Central memory CD4-positive, alpha-beta T cell (primary cell): Measurements from ENCODE around the gene CA5A.
"Not testable (repeated sequence)": the region's sequence is repeated elsewhere in the genome, so short reads cannot be mapped to it uniquely, and the experiment has no call there.

ENCODE experiments used
- DNase-seq: peaks from one replicate; pipeline ENCODE4 v3.0.0; 2022

The CA5A gene

DNA sequence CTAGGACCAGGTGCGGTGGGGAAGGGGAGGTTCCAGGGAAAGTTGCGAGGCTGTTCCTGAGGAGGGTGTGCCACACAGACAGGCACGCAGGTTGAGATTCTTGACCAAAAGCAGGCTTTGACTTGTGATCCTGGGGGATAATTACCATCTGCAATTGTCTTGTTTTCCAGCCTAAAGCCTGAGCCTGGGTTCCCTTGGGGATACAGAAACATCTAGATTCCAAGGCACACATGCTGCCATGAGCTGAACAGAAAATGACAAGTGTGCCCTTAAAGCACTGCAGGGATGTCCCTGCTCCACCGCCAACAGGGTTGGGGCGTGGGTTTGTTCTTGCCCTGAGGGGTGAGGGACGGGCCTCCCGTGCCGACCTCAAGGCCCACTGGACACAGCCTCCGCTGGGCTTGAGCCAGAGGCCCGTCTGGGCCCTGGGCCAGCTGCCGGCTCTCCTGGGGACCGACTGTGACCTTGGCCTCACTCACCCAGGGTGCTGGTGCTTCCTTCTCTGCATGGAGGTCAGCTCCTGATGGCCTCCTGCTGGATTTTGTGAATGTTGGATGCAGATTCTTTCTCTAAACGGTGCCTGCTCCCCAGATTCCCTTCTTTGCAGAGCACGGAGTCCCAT lies 14.0 kb downstream of the CA5A start:
- DNase-seq: no peak

DNA sequence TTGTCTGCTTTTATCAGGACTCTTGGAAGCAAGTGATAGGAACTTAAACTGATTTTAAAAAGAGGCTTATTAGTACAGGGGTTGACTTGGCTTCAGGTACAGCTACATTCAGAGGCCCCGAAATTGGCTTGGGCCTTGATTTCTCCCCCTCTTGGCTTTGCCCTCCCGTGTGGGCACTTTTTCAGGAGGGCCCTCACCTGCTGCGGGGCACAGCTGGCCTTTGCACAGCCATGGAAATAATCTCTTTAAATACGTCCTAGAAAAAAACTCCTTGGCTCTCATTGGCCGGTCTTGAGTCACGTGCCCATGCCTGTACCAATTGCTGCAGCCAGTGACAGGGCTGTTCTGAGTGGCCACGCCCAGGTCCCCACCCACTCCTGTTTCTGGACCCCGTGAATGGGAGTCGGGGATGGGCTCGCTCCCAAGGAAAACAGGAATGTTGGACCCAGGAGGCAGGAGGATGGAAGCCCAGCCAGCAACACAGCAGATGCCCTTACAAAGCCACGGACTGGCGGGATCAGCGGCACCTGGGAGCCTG lies 15.0 kb downstream of the CA5A start:
- DNase-seq: no peak

DNA sequence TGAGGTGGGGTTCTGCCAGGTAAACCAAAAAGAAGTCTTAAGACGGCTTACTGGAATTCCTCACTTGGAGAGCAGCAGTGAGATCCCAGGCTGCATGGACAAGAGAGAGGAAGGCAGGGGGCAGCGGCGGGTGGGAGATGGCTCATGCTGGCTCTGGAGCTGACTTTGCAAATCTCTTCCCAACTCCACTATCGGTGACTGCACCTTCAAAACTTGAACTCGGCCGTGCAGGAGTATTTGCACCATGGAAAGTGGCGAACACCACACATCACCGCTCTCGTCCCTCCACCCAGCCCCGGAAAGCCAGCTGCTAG lies 16.7 kb downstream of the CA5A start:
- no peak for DNase-seq

DNA sequence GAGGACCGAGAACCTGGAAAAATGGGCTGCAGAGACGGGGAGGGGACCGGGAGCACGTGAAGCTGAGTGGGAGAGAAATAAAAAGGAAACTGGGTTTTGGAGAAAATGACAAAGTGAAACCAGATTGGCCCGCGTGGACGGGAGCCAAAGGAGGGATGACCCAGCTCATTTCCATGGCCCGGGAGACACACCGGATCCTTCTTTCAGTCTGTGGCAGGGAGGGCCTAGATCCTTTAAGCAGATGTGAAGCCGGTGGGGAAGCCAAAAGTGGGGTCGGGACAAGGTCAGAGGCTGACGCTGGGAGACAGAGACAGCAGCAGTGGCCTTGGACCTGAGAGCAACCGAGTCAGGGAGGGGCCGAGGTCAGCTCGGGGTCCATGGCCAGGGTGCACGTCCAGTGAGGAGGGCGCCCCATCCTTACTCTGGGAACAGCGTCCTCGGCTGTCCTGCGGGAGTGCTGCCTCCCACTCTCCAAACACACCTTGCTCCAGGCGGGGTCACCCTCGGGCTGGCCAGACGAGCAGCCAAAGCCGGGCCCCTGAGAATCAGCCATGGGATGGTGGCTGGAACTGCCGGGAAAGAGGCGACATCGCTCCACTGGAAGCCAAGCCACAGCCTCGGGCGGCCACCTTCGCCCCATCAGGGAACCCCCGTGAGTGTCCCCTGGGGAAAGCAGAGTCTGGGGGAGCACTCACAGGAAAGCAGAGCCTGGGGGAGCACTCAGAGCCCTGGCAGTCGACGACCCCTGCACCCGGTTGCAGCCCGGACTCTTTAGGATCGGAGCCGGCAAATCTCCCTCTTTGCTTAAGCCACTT lies 17.3 kb downstream of the CA5A start:
- DNase-seq: no peak

DNA sequence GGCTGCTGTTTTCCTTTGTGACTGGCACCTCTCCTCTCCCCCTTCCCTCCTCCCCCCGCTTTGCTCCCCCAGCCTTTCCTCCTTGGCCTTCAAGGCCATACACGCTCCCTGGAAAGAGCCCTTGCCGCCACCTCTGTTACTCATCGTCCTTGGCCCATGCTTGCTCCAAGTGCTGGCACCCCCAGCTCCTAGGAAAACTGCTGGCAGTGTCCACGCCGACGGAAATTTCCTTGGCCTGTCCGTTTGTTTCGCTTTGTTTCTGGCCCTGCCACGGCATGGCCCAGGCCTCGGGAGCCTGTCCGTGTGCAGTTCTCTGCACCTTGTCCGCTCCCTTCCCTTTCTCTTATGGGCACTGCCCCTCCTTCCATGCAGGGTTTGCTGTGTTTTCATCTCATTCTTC lies 18.0 kb downstream of the CA5A start:
- DNase-seq: no peak

DNA sequence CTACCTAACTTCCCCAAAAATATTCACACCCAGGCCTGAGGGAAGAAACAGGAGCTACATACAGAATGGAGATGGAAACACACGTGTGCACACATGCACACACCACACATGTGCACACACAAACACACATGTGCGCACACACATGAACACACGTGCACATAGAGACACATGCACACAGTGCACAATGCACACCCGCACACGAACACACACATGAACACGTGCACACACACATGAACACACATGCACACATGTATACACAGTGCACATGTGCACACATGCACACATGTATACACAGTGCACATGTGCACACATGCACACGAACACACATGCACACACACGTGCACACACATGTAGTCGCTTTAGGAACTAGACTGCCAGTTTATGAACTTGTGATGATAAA lies 18.8 kb downstream of the CA5A start:
- no peak for DNase-seq

DNA sequence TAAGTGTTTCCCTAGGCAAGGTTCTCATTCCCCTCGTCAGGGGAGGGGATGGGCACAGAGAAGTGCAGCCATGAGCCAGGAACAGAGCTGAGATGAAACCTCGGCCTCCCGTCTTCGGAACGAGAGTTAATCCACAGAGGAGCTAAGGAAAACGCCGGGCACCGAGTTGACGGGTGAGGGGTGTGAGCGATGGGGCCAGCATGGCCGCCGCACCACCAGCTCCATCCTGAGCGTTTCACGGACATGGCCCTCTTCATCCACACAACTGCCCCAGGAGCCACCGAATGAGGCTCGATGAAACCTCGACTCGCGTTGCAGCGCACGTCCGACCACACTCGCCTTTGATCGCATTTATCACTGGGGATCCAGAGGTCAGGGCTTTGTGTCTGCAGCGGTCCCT lies 21.5 kb downstream of the CA5A start:
- no peak for DNase-seq

DNA sequence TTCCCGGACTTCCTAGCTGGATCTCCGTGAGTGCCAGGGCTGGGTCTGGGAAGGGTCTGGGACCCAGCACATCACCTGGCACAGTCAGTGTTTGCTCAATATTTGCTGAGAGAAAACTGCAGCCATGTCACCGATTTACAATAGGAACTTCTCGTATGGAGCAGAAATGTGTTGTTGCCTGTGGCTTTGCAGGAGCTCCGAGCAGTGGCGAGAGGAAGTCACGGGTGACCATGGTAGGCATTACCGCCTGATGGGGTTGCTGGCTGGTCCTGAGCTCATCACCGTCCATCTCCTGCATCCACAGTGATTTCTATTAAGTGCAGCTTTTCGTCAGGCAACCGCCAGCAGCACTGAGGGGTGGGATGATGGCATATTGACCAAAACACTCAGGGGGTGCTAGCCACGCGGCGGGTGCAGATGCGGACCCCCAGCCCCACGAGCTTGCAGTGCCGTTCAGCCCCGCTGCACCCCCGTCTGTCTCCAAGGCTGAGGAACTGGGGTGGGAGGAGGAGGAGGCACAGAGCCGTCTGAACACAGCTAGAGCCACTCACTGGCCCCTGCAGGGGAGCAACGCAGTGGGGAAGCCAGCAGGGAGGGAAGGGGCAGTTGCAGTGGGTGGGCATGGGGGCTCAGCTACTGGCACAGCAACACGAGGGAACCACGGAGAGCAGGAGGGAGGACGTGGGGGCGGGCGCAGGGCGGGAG lies 22.2 kb downstream of the CA5A start:
- not testable (repeated sequence) for DNase-seq

DNA sequence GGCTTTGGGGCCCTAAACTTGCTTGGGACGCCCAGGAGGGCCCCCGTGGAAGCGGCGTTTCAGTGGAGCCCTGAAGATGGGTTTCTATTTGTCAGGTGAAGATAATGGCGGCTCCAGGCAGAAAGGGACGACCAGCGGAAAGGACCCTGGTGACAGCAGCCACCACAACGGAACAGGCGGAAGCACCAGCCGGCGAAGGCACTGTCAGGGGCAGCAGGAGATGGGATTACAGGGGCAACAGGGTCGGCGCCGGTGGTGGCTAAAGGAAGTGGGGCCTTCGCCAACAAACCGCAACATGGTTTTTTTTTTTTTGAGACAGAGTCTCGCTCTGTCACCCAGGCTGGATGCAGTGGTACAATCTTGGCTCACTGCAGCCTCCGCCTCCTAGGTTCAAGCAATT lies 23.6 kb downstream of the CA5A start:
- DNase-seq: not testable (repeated sequence)

DNA sequence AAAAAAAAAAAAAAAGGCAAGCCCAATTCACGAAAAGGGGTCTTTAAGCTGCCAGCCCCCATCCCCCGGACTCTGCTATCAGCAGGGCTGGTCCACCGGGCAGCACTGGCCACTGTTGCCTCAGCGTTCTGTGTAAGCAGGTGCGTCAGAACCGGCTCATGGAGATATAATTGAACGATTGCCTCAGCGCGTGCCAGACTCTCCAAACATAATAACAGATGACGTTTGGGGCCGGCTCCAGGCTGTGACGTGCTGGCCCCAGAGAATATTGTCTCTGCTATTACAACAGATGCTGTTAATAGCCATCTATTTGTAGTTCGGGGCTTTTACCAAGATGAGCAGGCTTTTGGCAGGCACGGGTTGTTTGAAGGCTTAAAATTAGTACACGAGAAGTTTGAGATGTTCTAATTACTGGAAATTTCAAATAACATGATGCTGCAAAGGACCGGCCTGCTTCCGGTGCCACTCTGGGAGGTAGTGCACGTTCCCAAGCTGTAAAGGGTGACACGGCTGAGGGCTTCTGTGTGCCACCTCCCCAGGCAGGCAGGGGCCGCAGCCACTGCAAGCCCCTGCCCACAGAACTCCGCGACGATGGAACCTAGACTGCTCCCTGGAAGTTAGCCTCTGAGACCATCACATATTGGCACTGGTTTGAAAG lies 25.1 kb downstream of the CA5A start:
- not testable (repeated sequence) for DNase-seq

DNA sequence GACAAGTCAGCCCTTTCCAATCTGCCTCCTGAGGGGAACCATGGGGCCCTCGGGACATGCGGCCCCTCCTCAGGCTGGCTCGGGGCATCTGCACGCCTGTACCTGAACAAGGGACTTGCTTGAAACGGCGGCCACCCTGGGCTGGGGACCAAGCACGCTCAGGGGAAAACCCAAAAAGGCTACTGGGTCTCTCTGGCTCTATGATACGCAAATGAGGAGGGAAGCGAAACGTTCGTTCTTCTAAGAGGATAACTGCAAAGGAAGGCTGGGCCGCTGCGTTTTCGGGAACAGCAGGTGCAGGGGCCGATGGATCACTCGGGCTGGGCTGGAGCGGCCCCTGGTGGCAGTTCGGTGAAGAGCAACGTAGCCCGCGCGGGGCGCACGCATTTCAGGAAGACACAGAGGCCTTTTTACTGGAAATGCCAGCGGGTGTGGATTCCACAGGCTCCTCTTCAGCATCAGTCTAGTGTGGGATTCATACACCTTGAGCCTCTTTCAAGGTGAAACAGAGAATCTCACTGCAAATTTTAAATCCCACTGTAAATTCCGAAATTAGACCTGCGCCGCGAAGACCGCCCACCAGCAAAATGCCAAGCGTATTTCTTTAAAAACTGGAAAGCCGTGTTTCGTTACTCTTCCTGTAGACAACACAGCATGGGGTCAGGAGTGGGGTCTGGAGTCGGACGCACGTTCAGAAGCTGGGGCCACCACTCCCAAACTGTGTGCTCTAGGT lies 27.0 kb downstream of the CA5A start:
- DNase-seq: peak; percentile 70

DNA sequence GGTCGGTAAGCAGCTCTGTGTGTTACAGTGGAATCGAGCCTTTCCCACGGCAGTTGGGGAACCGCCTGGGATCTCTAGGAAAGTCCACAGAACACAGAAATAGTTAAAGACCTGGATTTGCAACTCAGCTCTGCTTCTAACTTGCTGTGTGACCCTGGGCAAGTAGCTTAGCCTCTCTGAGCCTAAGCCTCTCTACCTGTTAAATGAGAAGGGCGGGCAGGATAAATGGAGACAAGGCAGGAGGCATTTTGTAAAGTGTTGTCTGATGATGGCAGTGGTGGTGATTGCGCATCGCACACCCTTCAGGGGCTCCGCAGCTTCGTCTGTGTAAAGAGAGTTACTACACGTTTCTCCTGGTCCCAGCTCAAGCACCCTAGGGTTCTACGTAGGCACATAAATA lies 28.2 kb downstream of the CA5A start:
- DNase-seq: not testable (repeated sequence)

DNA sequence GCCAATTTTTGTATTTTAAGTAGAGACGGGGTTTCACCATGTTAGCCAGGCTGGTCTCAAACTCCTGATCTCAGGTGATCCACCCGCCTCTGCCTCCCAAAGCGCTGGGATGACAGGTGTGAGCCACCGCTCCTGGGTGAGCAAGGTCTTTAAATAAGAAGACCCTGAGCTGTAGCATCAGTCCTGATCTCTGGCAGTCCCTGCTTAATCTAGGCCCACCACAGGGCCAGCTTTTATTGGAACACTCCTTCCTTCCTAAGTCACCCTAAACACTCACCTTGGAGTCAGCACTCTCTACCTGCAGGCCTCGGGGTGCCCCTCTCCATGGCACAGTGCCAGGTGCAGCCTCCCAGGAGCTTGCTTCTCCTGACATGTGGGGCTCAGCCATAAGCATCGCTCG lies 30.8 kb downstream of the CA5A start:
- not testable (repeated sequence) for DNase-seq

DNA sequence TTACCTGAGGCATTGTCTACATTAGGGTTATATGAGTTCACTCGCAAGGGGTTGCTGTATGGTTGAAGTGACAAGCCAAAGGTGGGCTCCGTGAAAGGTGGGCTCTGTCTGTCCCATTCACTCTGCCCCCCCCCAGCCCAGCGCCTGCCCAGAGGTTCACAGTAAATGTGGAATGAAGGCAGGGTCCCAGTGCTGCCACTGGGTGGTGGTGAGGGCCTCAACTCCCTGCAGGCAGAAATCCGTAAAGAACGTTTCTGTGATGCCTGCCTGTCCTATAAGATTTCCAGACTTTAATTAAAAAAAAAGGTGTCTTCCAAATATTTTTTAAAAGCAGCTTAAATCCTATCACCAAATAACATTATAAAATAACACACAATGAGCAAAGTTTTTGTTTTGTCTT lies 31.4 kb downstream of the CA5A start:
- DNase-seq: not testable (repeated sequence)

DNA sequence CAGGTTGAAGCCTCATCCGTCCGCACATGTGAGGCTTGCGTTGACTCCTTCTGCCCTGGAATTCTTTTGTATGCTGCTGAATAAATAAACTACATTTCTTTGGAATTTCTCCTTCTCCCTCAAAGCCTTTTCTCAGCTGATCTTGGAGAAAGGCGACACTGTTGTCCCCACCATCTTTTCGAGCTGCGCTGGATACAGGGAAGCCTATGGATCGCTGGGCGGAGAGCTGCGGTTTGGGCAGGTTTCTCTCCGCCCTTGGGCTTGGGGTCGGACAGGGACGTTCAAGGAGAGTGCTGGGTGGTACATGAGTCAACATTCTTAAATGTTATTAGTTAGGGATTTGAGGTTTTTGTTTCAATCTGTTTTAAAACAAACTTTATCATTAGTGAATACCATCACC lies 35.8 kb downstream of the CA5A start:
- not testable (repeated sequence) for DNase-seq

DNA sequence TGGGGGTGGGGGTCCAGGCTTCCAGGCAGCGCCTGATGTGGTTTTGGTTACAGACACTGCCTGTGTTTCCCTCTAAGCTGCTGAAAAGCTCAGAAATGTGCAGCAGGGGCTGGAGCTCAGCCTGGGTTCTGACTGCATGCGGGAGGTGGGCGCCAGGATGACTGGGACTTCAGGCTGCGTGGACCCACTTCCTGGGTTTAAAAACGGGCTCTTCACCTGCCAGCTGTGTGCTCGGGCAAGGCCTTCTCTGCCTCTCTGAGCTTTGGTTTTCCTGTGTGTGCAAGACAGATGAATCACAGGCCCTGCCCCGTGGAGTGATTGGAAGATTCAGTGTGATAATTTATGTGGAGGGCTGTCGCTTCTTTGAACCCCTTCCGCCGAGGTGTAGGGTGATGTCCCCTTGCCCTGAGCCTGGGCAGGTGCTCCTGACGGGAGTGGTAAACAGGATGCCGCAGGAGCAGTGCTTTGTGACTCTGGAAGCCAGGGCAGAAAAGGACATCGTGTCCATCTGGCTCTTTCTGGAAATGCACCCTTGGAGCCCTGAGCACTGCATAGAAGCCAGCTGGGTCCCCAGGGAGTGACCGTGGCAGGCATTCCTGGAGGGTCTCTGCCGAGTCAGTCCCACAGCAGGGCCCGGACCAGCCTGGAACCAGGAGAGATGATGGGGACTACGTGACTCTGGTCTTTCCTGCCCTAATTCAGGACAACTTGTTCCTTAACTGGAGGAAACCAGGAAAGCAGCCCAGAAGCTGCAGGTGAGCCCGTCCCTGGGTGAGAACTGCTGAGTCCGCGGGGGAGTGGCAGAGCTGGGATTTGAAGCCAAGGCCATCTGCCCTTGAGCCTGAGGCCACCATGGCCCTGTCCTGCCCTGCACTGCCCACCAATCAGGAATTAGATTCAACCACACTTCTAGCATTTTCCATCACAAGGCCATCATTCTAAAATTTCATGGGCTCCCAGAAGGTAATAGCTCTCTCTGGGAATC lies 38.5 kb downstream of the CA5A start:
- peak; percentile 43 for DNase-seq

DNA sequence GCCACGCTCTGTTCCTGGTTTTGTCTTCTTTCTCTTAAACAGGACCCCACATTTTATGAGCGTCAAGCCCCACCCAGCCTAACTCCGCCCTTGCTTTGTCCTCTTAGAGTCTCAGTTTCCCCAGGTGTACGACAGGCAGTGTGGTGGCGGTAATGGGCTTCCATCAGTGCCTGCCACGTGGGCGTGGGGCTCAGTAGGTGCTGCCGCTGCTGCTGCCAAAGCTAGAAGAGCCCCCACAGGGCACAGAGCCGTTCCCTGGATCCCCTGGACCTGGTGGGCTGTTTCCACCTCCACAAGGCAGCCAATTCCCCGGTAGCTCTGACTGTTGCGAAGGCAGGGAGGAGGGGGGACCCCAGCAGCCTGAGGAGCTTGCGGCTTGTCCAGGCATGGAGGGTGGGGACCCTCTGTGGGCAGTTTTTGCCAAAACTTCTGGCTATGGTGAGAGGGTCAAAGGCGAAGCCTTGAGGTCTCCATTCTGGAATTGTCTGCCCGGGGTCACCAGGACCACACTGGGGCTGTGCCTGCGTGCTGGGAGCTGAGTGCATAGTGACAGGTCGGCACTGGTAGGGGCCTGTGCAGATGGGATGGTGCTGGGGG lies 39.3 kb downstream of the CA5A start:
- DNase-seq: not testable (repeated sequence)

DNA sequence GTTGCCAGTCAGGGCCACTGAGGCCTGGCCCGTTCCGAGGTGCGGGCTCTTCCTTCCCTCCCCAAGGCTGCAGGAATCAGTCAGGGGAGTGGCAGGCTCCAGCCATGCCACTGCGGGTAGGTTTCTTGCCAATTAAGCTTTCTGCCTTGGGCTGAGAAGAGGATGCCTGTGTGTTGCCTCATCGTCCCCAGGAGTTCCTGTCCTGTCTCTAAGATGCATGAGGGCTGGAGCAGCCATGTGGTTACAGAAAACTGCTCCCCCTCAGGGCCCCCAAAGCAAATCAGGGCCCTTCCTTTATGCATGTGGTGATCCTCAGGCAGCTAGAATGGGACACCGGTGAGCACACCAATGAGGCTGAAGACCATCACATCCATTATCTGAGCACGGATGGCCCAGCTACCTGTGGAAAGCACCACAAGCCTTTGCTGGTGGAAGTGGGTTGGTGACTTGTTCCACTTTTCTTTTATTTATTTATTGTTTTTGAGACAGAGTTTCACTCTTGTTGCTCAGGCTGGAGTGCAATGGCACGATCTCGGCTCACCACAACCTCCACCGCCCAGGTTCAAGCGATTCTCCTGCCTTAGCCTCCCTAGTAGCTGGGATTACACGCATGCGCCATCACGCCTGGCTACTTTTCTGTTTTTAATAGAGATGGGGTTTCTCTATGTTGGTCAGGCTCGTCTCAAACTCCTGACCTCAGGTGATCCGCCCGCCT lies 40.0 kb downstream of the CA5A start:
- not testable (repeated sequence) for DNase-seq

DNA sequence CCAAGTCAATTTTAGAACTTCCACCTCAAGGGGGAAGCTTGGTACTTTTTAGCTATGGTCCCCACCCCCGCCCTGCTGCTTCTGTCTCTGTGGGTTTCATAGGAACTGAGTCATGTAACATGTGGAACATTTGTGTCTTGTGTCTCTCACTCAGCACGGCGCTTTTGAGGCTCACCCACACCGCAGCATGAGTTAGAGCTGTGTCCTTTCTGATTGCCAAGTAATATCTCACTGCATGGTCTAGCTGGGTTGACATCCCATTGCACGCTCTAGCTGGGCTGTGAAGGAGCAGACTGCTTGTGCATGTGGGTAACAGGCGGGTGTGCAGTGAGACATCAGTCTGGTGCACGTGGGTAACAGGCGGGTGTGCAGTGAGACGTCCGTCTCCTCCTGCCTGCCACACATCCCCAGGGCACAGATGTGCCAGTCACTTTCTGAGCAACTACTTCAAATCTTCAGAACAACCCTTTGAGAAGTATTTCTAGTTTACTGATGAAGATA lies 40.6 kb downstream of the CA5A start:
- DNase-seq: peak; percentile 36

DNA sequence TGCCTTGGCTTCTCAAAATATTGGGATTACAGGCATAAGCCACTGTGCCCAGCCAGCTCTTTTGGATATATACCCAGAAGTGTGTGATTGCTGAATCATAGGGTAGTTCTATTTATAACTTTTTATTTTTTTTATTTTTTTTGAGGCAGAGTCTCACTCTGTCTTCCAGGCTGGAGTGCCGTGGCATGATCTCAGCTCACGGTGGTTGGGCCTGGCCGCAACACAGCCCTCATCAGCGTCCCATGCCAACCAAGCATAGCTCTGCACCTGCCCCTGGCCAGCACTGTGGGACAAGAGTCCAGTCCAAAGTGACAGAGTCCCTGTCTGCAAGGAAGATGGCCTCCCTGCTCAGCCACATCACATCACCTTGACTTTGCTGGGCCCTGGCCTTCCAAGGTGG lies 42.3 kb downstream of the CA5A start:
- not testable (repeated sequence) for DNase-seq
